Right lobe of liver (tissue), 6 donors: ENCODE results near the gene EFHD2. TPM values are rescaled to one million over a fixed set of nuclear protein-coding genes. Genes with fewer than 3 reads are reported as not detected.
"Not testable (repeated sequence)": the region's sequence is repeated elsewhere in the genome, so short reads cannot be mapped to it uniquely, and the experiment has no call there.

Experiments used
- ATAC-seq, 4 donors: fragments of 200-7000 bp; cut with Tn5 transposase; one replicate each; pipeline ENCODE4 v1.9.1; 2020; ENCODE audit warnings: mild to moderate bottlenecking in 4 of 4, moderate library complexity in 4 of 4
- DNase-seq, 3 donors: peaks; one replicate each; pipeline ENCODE4 v3.0.0-alpha.2; 2020
- H3K27ac ChIP-seq, 3 donors: fragments of 200-600 bp; one replicate each; pipeline ENCODE4 v1.8.0; 2022
- H3K27me3 ChIP-seq, 2 donors: fragments of 200-600 bp; one replicate each; pipeline ENCODE4 v1.8.0; 2022
- H3K36me3 ChIP-seq, 4 donors: fragments of 200-600 bp; sonication (generic) in 1 of 4; one replicate each; pipeline versions ENCODE4 v1.5.1 to v1.8.0; 2017 to 2022; ENCODE audit warnings: control low read depth in 1 of 4
- H3K4me1 ChIP-seq, 4 donors: fragments of 200-600 bp; sonication (generic) in 1 of 4; one replicate each; pipeline versions ENCODE4 v1.5.1 to v1.8.0; 2017 to 2022; ENCODE audit warnings: control low read depth in 1 of 4
- H3K4me3 ChIP-seq, 3 donors: fragments of 200-600 bp; one replicate each; pipeline ENCODE4 v1.8.0; 2022
- H3K9me3 ChIP-seq, 4 donors: fragments of 200-600 bp; sonication (generic) in 1 of 4; one replicate each; pipeline versions ENCODE4 v1.5.1 to v1.8.0; 2017 to 2022; ENCODE audit warnings: control low read depth in 1 of 4
- POLR2A ChIP-seq: fragments of 450-650 bp; IDR thresholded peaks from one replicate; pipeline ENCODE4 v1.6.1; 2017; ENCODE audit warnings: antibody characterized with exemption, mild to moderate bottlenecking
- WGBS: methylation state at CpG from one replicate; pipeline ENCODE4 v1.1.6; 2018; ENCODE audit warnings: low coverage, low lambda C conversion rate; ENCODE audit not compliant: insufficient coverage; ENCODE audit errors: missing lambda C conversion rate; 5-methylcytosine and 5-hydroxymethylcytosine counted together
- intact Hi-C, 2 donors: fragments of 100-400 bp; cut with DNase I; formaldehyde crosslinking; loops; one replicate each; pipeline versions ENCODE4 v1.11.2 to v1.14.1; 2022
- total RNA-seq, 6 experiments: library from RNA; depleted of rRNA in 2 of 6; stranded (reverse); fragments of >200 nt in 2 of 6; fragmentation: NEBNext Ultra II Directional in 3 of 6; extraction: Animal tissue kit (Norgen Biotek cat#: 25700) in 3 of 6; gene quantifications; one replicate each; pipeline versions ENCODE4 v1.1.0 to v1.2.4, GENCODE V29; 2016 to 2023
- TF ChIP-seq, protein P1 (sequence below), 4 donors: fragments of 200-600 bp in 3 of 4; fragments of 450-650 bp in 1 of 4; IDR thresholded peaks; one replicate each; pipeline versions ENCODE4 v1.5.1 to v1.8.0; 2016 to 2022; ENCODE audit warnings: antibody characterized with exemption in 4 of 4, mild to moderate bottlenecking in 2 of 4
- donor health status: DM: no; HTN: yes; CAD: no.
- donor health status: DM: no; HTN: no; CAD: no.
- donor health status: DM: no; HTN: no; CAD: no.
- donor health status: DM: no; HTN: yes; CAD: no.
- donor health status: DM: no; HTN: yes; CAD: no.

EFHD2 gene
- total RNA-seq, 6 experiments from 2014 or later = 9.9 to 19.4 (median 15.6) TPM

DNA sequence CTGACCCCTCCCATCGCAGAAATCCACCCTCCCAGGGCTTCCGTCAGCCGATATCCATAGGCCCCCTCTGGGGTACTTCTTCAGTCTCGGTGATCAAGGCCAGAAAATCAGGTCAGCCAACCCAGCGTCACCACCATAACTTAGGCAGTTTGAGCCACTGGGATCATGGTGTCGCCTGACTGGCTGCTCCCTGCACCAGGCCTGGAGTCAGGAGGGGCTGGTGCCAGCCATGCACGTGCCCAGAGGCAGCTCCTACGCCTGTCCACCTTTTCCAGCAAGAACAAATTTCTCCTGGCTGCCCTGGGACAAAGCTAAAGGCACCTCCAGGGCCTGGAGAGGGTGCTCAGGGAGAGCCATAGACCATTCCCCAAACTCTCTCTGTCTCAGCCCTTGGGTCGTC, 23.8 kb downstream of the EFHD2 start:
- peaks cover 0 to 3% (median 0%) of the 10 kb centered on the region in 4 donors for H3K4me1 ChIP-seq
- no peaks in the 10 kb centered on the region for H3K36me3 ChIP-seq
- ATAC-seq (no peak), DNase-seq (no peak)
- 74% methylated on average over 5 of the region's 9 CpGs for WGBS
- no peak overlapping the region for H3K27ac ChIP-seq
- no peaks in the 10 kb centered on the region for H3K9me3 ChIP-seq
- intact Hi-C loops = loop anchor here in 1 of 2 donors (5.0 kb wide), 1 partner anchor 106 kb away; no protein-coding TSS in a partner anchor
- no peak overlapping the region for H3K4me3 ChIP-seq
- no peak for TF ChIP-seq POLR2A
- H3K27me3 ChIP-seq = no peaks in the 10 kb centered on the region

DNA sequence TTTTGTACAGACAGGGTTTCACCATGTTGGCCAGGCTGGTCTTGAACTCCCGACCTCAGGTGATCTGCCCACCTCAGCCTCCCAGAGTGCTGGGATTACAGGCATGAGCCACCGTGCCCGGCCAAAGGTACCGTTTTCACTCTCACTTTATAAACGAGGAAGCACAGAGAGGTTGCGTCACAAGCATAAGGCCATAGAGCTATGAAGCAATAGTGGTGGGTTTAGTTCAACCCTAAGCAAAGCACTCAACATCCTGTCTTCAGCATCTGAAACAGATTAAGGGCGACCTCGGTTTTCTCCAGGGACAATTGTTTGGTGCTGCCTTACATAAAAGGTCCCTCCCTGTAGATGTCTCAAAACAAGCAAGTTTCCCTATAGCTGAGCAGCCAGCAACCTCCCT, 25.1 kb downstream of the EFHD2 start:
- H3K9me3 ChIP-seq, H3K27me3 ChIP-seq, H3K4me3 ChIP-seq, H3K36me3 ChIP-seq, H3K4me1 ChIP-seq, H3K27ac ChIP-seq: not testable (repeated sequence)
- WGBS = 4% methylated on average over 7 of the region's 8 CpGs
- intact Hi-C loops = loop anchor here in 1 of 2 donors (5.0 kb wide), 1 partner anchor 107 kb away; no protein-coding TSS in a partner anchor
- ATAC-seq (peak; percentile 12 to 57 (median 51)), DNase-seq (peak in 1 of 3 donors; percentile 48)

DNA sequence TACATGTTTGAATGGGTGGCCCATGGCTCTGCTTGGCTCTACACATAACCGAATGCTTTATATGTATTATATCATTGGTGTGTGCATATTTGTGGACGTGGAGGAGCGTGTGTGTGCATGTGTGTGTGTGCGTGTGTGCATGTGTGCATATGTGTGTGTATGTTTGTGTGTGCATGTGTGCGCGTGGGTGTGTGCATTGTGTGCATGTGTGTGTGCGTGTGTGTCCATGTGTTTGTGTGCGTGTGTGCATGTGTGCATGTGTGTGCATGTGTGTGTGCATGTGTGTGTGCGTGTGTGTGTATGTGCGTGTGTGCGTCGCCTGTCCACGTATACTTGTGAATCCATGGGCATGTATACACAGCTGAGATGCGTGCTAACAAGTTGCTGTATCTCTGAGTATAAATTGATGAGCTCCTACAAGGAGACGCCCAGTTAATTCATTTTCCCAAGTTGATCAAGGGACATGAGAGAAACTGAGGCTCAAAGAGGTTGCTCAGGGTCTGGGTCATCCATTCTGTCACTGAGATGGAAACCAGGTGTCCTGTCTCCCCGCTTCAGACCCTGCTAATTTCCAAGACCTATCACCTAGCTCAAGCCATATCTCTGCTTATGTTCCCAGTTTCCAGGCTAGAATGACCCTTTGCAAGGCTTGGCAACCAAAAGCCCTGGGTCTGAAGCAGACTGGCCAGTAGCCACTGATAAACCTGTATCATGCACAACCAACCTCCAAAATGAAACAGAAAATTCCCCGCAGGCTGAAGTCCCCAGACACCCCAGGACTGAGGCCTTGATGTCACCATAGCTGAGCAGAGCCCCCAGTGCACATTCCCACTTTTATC, 25.8 kb downstream of the EFHD2 start:
- H3K4me3 ChIP-seq = no peak overlapping the region
- H3K4me1 ChIP-seq = peaks cover 0 to 3% (median 0%) of the 10 kb centered on the region in 4 donors
- no peak for DNase-seq
- H3K36me3 ChIP-seq = no peaks in the 10 kb centered on the region
- TF ChIP-seq POLR2A = no peak
- TF ChIP-seq, protein P1, sequence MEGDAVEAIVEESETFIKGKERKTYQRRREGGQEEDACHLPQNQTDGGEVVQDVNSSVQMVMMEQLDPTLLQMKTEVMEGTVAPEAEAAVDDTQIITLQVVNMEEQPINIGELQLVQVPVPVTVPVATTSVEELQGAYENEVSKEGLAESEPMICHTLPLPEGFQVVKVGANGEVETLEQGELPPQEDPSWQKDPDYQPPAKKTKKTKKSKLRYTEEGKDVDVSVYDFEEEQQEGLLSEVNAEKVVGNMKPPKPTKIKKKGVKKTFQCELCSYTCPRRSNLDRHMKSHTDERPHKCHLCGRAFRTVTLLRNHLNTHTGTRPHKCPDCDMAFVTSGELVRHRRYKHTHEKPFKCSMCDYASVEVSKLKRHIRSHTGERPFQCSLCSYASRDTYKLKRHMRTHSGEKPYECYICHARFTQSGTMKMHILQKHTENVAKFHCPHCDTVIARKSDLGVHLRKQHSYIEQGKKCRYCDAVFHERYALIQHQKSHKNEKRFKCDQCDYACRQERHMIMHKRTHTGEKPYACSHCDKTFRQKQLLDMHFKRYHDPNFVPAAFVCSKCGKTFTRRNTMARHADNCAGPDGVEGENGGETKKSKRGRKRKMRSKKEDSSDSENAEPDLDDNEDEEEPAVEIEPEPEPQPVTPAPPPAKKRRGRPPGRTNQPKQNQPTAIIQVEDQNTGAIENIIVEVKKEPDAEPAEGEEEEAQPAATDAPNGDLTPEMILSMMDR (IDR thresholded peaks at IDR 0.05) = no peak
- no peak overlapping the region for H3K27ac ChIP-seq
- no peaks in the 10 kb centered on the region for H3K27me3 ChIP-seq
- intact Hi-C loops = no loop called here
- 83% methylated on average over 12 of the region's 17 CpGs for WGBS
- no peak for ATAC-seq
- no peaks in the 10 kb centered on the region for H3K9me3 ChIP-seq

DNA sequence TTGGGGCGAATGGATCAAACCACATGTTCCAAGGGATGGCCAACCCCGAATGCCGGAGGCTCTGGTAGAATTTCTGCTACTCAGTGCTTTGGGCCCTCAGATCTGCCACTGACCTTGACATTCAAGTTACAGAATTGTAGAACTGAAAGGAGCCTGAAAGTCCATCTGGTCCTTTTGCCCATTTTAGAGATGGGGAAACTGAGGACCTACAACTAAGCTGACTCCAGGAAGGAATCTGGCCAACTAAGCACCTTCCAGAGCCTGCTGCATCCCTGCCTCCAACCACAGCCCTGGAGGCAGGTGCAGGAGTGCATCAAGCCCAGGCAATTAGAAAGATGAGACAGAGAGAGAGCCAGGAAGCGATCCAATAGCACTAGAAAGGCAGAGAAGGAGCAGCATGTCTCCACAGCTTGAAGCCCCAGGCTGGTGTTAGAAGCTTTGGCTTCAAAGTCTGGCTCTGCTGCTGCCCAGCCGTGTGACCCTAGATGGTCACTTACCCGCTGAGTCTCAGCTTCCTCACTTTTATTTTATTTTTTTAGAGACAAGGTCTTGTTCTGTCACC, 27.3 kb downstream of the EFHD2 start:
- Histone ChIP-seq H3K27me3 (no peaks in the 10 kb centered on the region), H3K4me1 (no peaks in the 10 kb centered on the region), H3K4me3 (no peak overlapping the region), H3K36me3 (no peaks in the 10 kb centered on the region), H3K27ac (no peak overlapping the region), H3K9me3 (no peaks in the 10 kb centered on the region)
- no peak for DNase-seq
- WGBS = 86% methylated on average over 4 of the region's 6 CpGs
- no peak for TF ChIP-seq POLR2A
- TF ChIP-seq, protein P1 (IDR thresholded peaks at IDR 0.05) = no peak
- intact Hi-C loops = no loop called here
- no peak for ATAC-seq

DNA sequence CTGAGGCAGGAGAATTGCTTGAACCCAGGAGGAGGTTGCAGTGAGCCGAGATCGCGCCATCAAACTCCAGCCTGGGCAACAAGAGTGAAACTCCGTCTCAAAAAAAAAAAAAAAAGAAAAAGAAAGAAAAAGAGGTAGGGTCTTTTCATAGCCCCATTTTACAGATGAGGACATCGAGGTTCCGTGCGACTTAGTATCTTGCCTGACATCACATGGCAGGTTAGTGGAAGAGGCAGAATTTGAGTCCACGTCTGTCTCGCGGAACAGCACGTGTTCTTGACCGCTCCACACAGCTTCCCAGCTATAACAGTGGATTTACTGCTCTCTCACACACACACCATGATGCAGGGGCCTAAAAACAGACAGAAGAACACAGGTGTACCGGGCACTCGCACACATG, 29.6 kb downstream of the EFHD2 start:
- TF ChIP-seq, protein P1 (IDR thresholded peaks at IDR 0.05) = no peak
- TF ChIP-seq POLR2A = no peak
- no peak for DNase-seq
- H3K36me3 ChIP-seq = no peaks in the 10 kb centered on the region
- no peaks in the 10 kb centered on the region for H3K27me3 ChIP-seq
- intact Hi-C loops = no loop called here
- H3K9me3 ChIP-seq = no peaks in the 10 kb centered on the region
- ATAC-seq = no peak
- H3K4me3 ChIP-seq = no peak overlapping the region
- WGBS = 92% methylated on average over 10 of the region's 14 CpGs
- H3K27ac ChIP-seq = no peak overlapping the region
- H3K4me1 ChIP-seq = no peaks in the 10 kb centered on the region
